Loucy (cell line): ENCODE data around the gene RPA3.

Experiments
- H2AFZ ChIP-seq: fragments of 200-600 bp; sonication (generic); 2 replicates; pipeline ENCODE4 v1.6.0; 2016; ENCODE audit warnings: antibody characterized with exemption, mild to moderate bottlenecking, low read length, moderate library complexity
- H3F3A ChIP-seq: fragments of 200-600 bp; 2 replicates; pipeline ENCODE4 v1.6.0; 2016; ENCODE audit warnings: antibody characterized with exemption, low read depth, mild to moderate bottlenecking
- H3K27me3 ChIP-seq: fragments of 200-600 bp; sonication (generic); 2 replicates; pipeline ENCODE4 v1.6.1; 2014; ENCODE audit warnings: low read length, mild to moderate bottlenecking; ENCODE audit not compliant: insufficient read depth, poor library complexity, severe bottlenecking
- H3K36me3 ChIP-seq: fragments of 200-600 bp; sonication (generic); 2 replicates; pipeline ENCODE4 v1.6.1; 2016; ENCODE audit warnings: low read length; ENCODE audit not compliant: insufficient read depth
- H3K4me1 ChIP-seq: fragments of 200-600 bp; sonication (generic); 2 replicates; pipeline ENCODE4 v1.5.1; 2014; ENCODE audit warnings: low read length, mild to moderate bottlenecking; ENCODE audit not compliant: insufficient read depth, poor library complexity, severe bottlenecking
- H3K4me2 ChIP-seq: fragments of 200-600 bp; sonication (generic); 2 replicates; pipeline ENCODE4 v1.6.0; 2014; ENCODE audit warnings: antibody characterized with exemption, low read length, low read depth, mild to moderate bottlenecking; ENCODE audit not compliant: poor library complexity, severe bottlenecking
- H3K4me3 ChIP-seq: fragments of 200-600 bp; sonication (generic); 2 replicates; pipeline ENCODE4 v1.5.1; 2014; ENCODE audit warnings: low read length, mild to moderate bottlenecking, mixed read lengths; ENCODE audit not compliant: poor library complexity, severe bottlenecking
- H3K79me2 ChIP-seq: fragments of 200-600 bp; sonication (generic); 2 replicates; pipeline ENCODE4 v1.6.1; 2014; ENCODE audit warnings: low read length; ENCODE audit not compliant: insufficient read depth
- H3K9ac ChIP-seq: fragments of 200-600 bp; sonication (generic); 2 replicates; pipeline ENCODE4 v1.6.0; 2014; ENCODE audit warnings: mild to moderate bottlenecking, low read depth, low read length, moderate library complexity; ENCODE audit not compliant: poor library complexity, severe bottlenecking
- H3K9me2 ChIP-seq: fragments of 200-600 bp; sonication (generic); replicated peaks from 2 replicates; pipeline ENCODE4 v1.6.1; 2016; ENCODE audit warnings: low read depth, low read length, mixed read lengths
- H3K9me3 ChIP-seq: fragments of 200-600 bp; sonication (generic); 2 replicates; pipeline ENCODE4 v1.6.1; 2014; ENCODE audit warnings: mild to moderate bottlenecking, antibody characterized with exemption, low read length, low read depth; ENCODE audit not compliant: insufficient read depth
- H4K20me1 ChIP-seq: fragments of 200-600 bp; sonication (generic); 2 replicates; pipeline ENCODE4 v1.6.0; 2014; ENCODE audit warnings: antibody characterized with exemption, low read length, mild to moderate bottlenecking; ENCODE audit not compliant: insufficient read depth, poor library complexity, severe bottlenecking
- EZH2phosphoT487 ChIP-seq: fragments of 200-600 bp; IDR thresholded peaks from 2 replicates; pipeline ENCODE4 v1.6.1; 2018; ENCODE audit warnings: antibody characterized with exemption, mild to moderate bottlenecking, moderate library complexity, borderline replicate concordance
- TF ChIP-seq, protein P1 (sequence below): fragments of 200-600 bp; sonication (generic); conservative IDR thresholded peaks from 2 replicates; pipeline ENCODE4 v1.5.1; 2014; ENCODE audit warnings: mild to moderate bottlenecking, antibody characterized with exemption, low read length

Gene RPA3

DNA sequence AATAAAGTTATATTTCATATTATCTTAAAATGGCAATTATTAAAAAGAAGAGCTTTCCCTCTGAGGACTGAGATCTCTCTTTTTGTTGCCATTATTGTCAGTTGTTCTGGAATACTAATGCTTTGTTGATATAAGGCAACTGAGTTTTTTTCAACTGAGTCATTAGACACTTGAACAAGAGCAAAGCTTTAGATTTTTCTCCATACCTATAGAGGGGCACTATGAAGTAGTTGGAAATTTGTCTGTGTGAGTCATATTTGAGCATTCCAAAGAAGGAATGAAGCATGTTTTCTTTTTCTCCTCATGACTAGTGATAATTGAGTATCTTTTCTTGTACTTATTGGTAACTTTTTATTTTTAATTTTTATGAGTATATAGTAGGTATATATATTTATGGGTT is 24.5 kb downstream of the RPA3 start:
- Histone ChIP-seq H2AFZ (no peak overlapping the region), H3K27me3 (no peaks in the 10 kb centered on the region), H3K79me2 (no peaks in the 10 kb centered on the region), H3K4me2 (no peak overlapping the region), H3K9ac (no peak overlapping the region), H3K9me3 (no peaks in the 10 kb centered on the region), H3K4me1 (peaks cover 26% of the 10 kb centered on the region), H3K4me3 (no peak overlapping the region), H3K9me2 (no peaks in the 10 kb centered on the region), H3F3A (no peaks in the 10 kb centered on the region; the same call in 1 of the 2 replicates), H3K36me3 (no peaks in the 10 kb centered on the region), H4K20me1 (no peaks in the 10 kb centered on the region)
- TF ChIP-seq, protein P1, sequence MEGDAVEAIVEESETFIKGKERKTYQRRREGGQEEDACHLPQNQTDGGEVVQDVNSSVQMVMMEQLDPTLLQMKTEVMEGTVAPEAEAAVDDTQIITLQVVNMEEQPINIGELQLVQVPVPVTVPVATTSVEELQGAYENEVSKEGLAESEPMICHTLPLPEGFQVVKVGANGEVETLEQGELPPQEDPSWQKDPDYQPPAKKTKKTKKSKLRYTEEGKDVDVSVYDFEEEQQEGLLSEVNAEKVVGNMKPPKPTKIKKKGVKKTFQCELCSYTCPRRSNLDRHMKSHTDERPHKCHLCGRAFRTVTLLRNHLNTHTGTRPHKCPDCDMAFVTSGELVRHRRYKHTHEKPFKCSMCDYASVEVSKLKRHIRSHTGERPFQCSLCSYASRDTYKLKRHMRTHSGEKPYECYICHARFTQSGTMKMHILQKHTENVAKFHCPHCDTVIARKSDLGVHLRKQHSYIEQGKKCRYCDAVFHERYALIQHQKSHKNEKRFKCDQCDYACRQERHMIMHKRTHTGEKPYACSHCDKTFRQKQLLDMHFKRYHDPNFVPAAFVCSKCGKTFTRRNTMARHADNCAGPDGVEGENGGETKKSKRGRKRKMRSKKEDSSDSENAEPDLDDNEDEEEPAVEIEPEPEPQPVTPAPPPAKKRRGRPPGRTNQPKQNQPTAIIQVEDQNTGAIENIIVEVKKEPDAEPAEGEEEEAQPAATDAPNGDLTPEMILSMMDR, result no peak
- no peak for TF ChIP-seq EZH2phosphoT487

DNA sequence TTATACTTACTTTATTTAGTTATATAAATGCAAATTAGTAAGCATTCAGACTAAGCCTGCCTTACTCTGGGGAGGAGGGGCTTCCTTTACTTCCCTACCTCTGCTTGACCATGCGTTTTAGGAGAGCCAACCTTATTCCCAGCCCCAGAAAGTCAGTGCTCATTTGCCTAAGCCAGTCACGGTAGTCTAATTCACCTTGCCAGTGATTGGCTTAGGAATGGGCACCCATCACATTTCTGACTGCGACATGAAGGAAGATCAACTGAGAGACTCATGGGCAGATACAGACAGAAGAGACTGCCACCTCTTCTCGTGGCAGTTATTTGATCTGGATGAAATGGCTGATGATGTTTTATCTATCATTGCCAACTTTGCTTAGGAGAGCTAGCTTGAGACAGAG is 29.5 kb downstream of the RPA3 start:
- Histone ChIP-seq H3K4me1 (peaks cover 20% of the 10 kb centered on the region), H3K4me3 (no peak overlapping the region), H3K9ac (no peak overlapping the region), H2AFZ (no peak overlapping the region), H3F3A (no peaks in the 10 kb centered on the region), H3K4me2 (no peak overlapping the region), H3K9me3 (no peaks in the 10 kb centered on the region), H3K79me2 (0 out of 2 replicates have a peak, but pooled peaks cover 4% of the 10 kb centered on the region), H4K20me1 (no peaks in the 10 kb centered on the region), H3K36me3 (no peaks in the 10 kb centered on the region), H3K9me2 (no peaks in the 10 kb centered on the region), H3K27me3 (no peaks in the 10 kb centered on the region)
- TF ChIP-seq, protein P1, result no peak
- TF ChIP-seq EZH2phosphoT487, result no peak

DNA sequence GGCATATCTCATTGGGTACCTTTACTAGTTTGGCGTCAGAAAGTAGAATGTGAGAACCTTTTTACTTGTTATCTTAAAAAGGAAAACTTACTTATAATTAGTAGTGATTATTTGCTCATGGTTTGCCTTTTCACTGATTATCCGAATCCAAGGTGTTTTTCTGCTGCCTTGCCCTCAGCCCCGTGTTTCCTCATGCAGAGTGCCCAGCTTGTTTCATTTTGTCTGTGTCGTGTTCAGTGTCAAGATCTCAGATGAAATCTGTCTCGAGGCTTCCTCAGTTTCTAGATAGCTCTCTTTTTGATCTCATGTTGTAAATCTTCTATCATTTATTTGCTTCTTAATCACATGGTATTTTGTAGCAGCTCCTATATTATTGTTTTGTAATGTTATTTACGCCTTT is 30.1 kb downstream of the RPA3 start:
- no peak overlapping the region for H3K9ac ChIP-seq
- H3K36me3 ChIP-seq, result no peaks in the 10 kb centered on the region
- no peak overlapping the region for H2AFZ ChIP-seq
- no peaks in the 10 kb centered on the region for H4K20me1 ChIP-seq
- H3K4me2 ChIP-seq, result no peak overlapping the region
- H3K4me1 ChIP-seq, result peaks cover 20% of the 10 kb centered on the region
- no peaks in the 10 kb centered on the region for H3K9me3 ChIP-seq
- H3K9me2 ChIP-seq, result no peaks in the 10 kb centered on the region
- H3K79me2 ChIP-seq, result 0 out of 2 replicates have a peak, but pooled peaks cover 5% of the 10 kb centered on the region
- H3K27me3 ChIP-seq, result no peaks in the 10 kb centered on the region
- no peak overlapping the region for H3K4me3 ChIP-seq
- H3F3A ChIP-seq, result no peaks in the 10 kb centered on the region
- TF ChIP-seq, protein P1, result no peak
- TF ChIP-seq EZH2phosphoT487, result no peak
